BE2C (cell line): ENCODE measurements around the gene DRC1.

Experiments used
- DNase-seq: peaks from one replicate; pipeline ENCODE4 v3.0.0-alpha.2; 2020
- H3K27me3 ChIP-seq: fragments of 250-450 bp; sonication (Bioruptor Pico); 2 replicates; pipeline ENCODE4 v1.5.1; 2020; ENCODE audit warnings: mild to moderate bottlenecking
- H3K36me3 ChIP-seq: fragments of 250-450 bp; sonication (Bioruptor Pico); 2 replicates; pipeline ENCODE4 v1.5.1; 2020; ENCODE audit warnings: mild to moderate bottlenecking
- H3K4me1 ChIP-seq: fragments of 250-450 bp; sonication (Bioruptor Pico); 2 replicates; pipeline ENCODE4 v1.5.1; 2020
- H3K4me3 ChIP-seq: 2 replicates; pipeline ENCODE4 v1.5.1; 2011; ENCODE audit warnings: low read depth, low read length
- H3K9me3 ChIP-seq: fragments of 250-450 bp; sonication (Bioruptor Pico); 2 replicates; pipeline ENCODE4 v1.5.1; 2020
- CTCF ChIP-seq: IDR thresholded peaks from 2 replicates; pipeline ENCODE4 v1.5.1; 2012; ENCODE audit warnings: mild to moderate bottlenecking, low read depth, low read length

The DRC1 gene

GRCh38 chr2:26376799-26377198, 24.9 kb upstream of the DRC1 start:
- TF ChIP-seq CTCF, result no peak
- Histone ChIP-seq H3K36me3 (peaks cover 57% of the 10 kb centered on the region), H3K9me3 (no peaks in the 10 kb centered on the region), H3K4me3 (no peak overlapping the region), H3K4me1 (peaks cover 7% of the 10 kb centered on the region; the same call in 1 of the 2 replicates), H3K27me3 (no peaks in the 10 kb centered on the region)
- no peak for DNase-seq

- Histone ChIP-seq H3K9me3 (no peaks in the 10 kb centered on the region), H3K4me1 (peaks cover 7% of the 10 kb centered on the region; the same call in 1 of the 2 replicates), H3K36me3 (peaks cover 33% of the 10 kb centered on the region), H3K4me3 (no peak overlapping the region), H3K27me3 (no peaks in the 10 kb centered on the region)
- no peak for TF ChIP-seq CTCF
- DNase-seq, result no peak
These were observed 21.4 kb upstream of the DRC1 start for GRCh38 chr2:26380281-26380680.

GRCh38 chr2:26382564-26382963, 19.2 kb upstream of the DRC1 start:
- H3K27me3 ChIP-seq, result no peaks in the 10 kb centered on the region
- H3K4me3 ChIP-seq, result no peak overlapping the region
- DNase-seq, result no peak
- H3K9me3 ChIP-seq, result no peaks in the 10 kb centered on the region
- H3K4me1 ChIP-seq, result peaks cover 7% of the 10 kb centered on the region; the same call in 1 of the 2 replicates
- peaks cover 25% of the 10 kb centered on the region for H3K36me3 ChIP-seq
- no peak for TF ChIP-seq CTCF

- DNase-seq, result no peak
- no peak for TF ChIP-seq CTCF
- H3K4me1 ChIP-seq, result peaks cover 7% of the 10 kb centered on the region; the same call in 1 of the 2 replicates
- H3K36me3 ChIP-seq, result peaks cover 33% of the 10 kb centered on the region
- no peaks in the 10 kb centered on the region for H3K9me3 ChIP-seq
- no peak overlapping the region for H3K4me3 ChIP-seq
- H3K27me3 ChIP-seq, result no peaks in the 10 kb centered on the region
These were observed 17.5 kb upstream of the DRC1 start for GRCh38 chr2:26384183-26384582.

GRCh38 chr2:26384597-26384996, 17.1 kb upstream of the DRC1 start:
- H3K9me3 ChIP-seq, result no peaks in the 10 kb centered on the region
- H3K36me3 ChIP-seq, result peaks cover 36% of the 10 kb centered on the region
- H3K27me3 ChIP-seq, result no peaks in the 10 kb centered on the region
- H3K4me3 ChIP-seq, result no peak overlapping the region
- DNase-seq, result no peak
- peaks cover 6% of the 10 kb centered on the region; the same call in 1 of the 2 replicates for H3K4me1 ChIP-seq
- no peak for TF ChIP-seq CTCF

- no peaks in the 10 kb centered on the region for H3K4me1 ChIP-seq
- H3K9me3 ChIP-seq, result no peaks in the 10 kb centered on the region
- no peak for TF ChIP-seq CTCF
- no peak for DNase-seq
- H3K27me3 ChIP-seq, result no peaks in the 10 kb centered on the region
- no peak overlapping the region for H3K4me3 ChIP-seq
- peaks cover 40% of the 10 kb centered on the region for H3K36me3 ChIP-seq
These were observed 14.5 kb upstream of the DRC1 start for GRCh38 chr2:26387189-26387588.
